Ectodermal cell (in vitro differentiated cells): ENCODE results near the gene PARVA.

ENCODE experiments used
- H3K27ac ChIP-seq: 2 replicates; pipeline ENCODE4 v1.7.0; 2013; ENCODE audit warnings: mild to moderate bottlenecking, low read depth, low read length; ENCODE audit not compliant: insufficient read depth, poor library complexity, severe bottlenecking
- H3K27me3 ChIP-seq: 2 replicates; pipeline ENCODE4 v1.7.0; 2013; ENCODE audit warnings: mild to moderate bottlenecking, low read length; ENCODE audit not compliant: insufficient read depth, control insufficient read depth, poor library complexity, severe bottlenecking
- H3K36me3 ChIP-seq: one replicate; pipeline ENCODE4 v1.7.0; 2013; ENCODE audit warnings: low read length; ENCODE audit not compliant: control insufficient read depth, insufficient read depth
- H3K4me1 ChIP-seq: one replicate; pipeline ENCODE4 v1.7.0; 2013; ENCODE audit warnings: low read length; ENCODE audit not compliant: control insufficient read depth, insufficient read depth
- H3K4me3 ChIP-seq: 2 replicates; pipeline ENCODE4 v1.7.0; 2013; ENCODE audit warnings: low read depth, low read length, control low read depth; ENCODE audit not compliant: insufficient read depth
- H3K9me3 ChIP-seq: 2 replicates; pipeline ENCODE4 v1.7.0; 2013; ENCODE audit warnings: mild to moderate bottlenecking, low read length, moderate library complexity; ENCODE audit not compliant: control insufficient read depth
- WGBS, 2 experiments: methylation state at CpG; one replicate each; pipeline ENCODE4 v1.1.7; 2013; ENCODE audit warnings: missing lambda C conversion rate in 2 of 2; 5-methylcytosine and 5-hydroxymethylcytosine counted together

The PARVA gene

DNA sequence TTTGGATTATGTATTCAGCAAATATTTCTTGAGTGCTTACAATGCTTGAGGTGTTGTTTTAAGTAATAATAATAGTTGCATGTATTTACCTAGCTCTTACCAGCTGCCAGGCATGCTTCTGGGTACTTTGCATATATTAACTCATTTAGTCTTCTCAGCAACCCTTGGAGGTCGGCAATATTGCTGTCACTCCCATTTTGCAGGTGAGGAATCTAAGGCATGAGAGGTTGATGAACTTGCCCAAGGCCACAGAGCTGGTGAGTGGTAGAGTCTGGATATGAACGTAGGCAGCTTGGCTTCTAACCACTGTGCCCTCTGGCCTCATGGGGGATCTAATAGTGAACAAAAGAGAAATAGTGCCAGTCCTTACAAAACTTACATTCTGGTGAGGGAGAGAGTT, 92.9 kb downstream of the PARVA start:
- no peaks in the 10 kb centered on the region for H3K27me3 ChIP-seq
- no peaks in the 10 kb centered on the region for H3K9me3 ChIP-seq
- no peak overlapping the region for H3K4me3 ChIP-seq
- no peaks in the 10 kb centered on the region for H3K36me3 ChIP-seq
- H3K4me1 ChIP-seq, result peaks cover 17% of the 10 kb centered on the region
- H3K27ac ChIP-seq, result no peak overlapping the region
- 92 to 95% methylated on average over 2 of the region's 2 CpGs for WGBS, 2 experiments

DNA sequence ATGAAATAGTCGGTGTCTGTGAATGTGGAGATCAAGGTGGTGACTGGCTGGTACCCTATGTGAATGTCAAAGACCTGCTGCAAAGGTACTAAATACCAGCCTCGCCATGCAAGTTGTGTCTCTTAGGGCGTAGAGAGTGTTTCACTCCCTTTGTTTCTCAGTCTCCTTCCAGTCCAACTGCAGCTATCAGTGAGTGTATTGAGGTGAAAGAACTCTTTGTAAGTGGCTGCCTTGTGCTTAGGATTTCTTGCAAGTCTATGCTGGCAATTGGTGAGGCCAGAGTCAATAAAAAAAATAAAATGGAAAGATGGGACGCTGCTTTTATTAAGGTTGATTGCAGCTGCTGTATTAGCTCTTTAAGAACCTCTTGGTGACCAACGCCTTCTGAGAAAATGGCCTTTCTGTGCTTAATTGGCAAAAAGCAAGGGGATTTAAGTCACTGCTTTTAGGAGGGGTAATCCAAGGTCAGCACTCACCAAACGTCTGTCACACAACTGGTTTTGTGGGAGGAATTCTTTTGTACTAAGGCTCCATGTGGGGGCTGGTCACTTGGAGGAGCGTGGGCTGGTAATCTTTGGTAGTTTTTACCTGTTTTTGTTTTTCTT, 95.1 kb downstream of the PARVA start:
- Histone ChIP-seq H3K4me1 (peaks cover 17% of the 10 kb centered on the region), H3K9me3 (no peaks in the 10 kb centered on the region), H3K27ac (peak overlapping the region; percentile 16), H3K27me3 (no peaks in the 10 kb centered on the region), H3K4me3 (no peak overlapping the region), H3K36me3 (no peaks in the 10 kb centered on the region)
- 69 to 74% methylated on average over 7 of the region's 7 CpGs for WGBS, 2 experiments

DNA sequence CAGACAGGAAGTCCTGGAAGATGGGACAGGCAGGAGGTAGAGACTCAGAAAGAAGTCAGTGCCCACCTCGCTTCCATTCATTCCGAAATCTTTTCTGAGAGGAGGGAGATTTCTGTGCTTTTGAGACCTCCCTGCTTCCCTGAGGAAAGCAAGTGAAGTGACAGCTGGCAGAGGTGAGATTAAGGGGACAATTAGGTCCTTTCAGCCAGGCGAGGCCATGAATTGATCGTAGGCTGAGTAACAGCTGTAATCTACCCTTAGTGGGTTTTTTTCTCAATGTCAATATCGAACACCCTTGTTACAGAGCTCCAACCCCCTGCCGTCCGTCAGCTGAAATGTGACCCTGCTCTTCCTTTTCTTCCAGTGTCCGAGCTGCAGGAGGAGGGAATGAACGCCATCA, 96.0 kb downstream of the PARVA start:
- no peaks in the 10 kb centered on the region for H3K36me3 ChIP-seq
- H3K9me3 ChIP-seq, result no peaks in the 10 kb centered on the region
- peaks cover 17% of the 10 kb centered on the region for H3K4me1 ChIP-seq
- H3K27ac ChIP-seq, result no peak overlapping the region
- H3K4me3 ChIP-seq, result no peak overlapping the region
- H3K27me3 ChIP-seq, result no peaks in the 10 kb centered on the region
- 61 to 68% methylated on average over 9 of the region's 9 CpGs for WGBS, 2 experiments

DNA sequence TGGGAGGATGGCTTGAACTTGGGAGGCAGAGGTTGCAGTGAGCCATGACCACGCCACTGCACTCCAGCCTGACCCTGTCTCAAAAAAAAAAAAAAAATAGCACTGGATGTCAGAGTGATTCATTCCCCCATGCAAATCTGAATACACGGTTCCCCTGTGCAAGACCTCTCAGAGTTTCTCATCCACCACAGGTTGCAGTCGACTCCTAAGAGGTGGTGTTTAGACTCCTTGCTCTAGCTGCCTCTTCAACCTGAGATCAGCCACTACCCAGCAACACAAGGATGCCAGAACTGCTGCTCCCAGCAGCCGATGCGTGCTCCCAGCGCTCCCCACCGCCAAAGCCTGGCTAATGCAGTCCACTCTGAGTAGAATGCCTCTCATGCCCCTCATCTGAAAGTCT, 97.5 kb downstream of the PARVA start:
- Histone ChIP-seq H3K4me1 (peaks cover 17% of the 10 kb centered on the region), H3K4me3 (no peak overlapping the region), H3K36me3 (no peaks in the 10 kb centered on the region), H3K9me3 (no peaks in the 10 kb centered on the region), H3K27ac (no peak overlapping the region), H3K27me3 (no peaks in the 10 kb centered on the region)
- 94% methylated on average over 7 of the region's 7 CpGs for WGBS, 2 experiments

DNA sequence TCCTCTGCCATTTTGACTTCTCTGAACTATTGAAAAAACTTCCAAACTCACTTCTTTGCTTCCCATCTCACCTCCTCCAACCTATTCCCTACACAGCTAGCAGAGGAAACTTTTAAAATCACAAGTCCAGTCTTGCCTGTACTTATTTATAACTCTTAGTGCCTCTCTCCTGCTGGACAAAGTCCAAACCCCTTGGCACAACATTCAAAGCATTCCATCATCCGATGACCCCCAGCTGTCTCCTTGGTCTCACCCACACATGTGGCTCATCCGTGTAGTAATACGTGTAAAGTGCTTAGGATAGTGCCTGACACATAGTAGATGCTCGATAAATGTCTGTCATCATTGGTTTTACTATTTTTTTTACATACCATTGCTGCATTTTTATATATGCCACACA, 101.4 kb downstream of the PARVA start:
- H3K4me3 ChIP-seq, result no peak overlapping the region
- H3K27me3 ChIP-seq, result no peaks in the 10 kb centered on the region
- 96 to 99% methylated on average over 4 of the region's 4 CpGs for WGBS, 2 experiments
- no peaks in the 10 kb centered on the region for H3K9me3 ChIP-seq
- no peaks in the 10 kb centered on the region for H3K36me3 ChIP-seq
- no peak overlapping the region for H3K27ac ChIP-seq
- peaks cover 2% of the 10 kb centered on the region for H3K4me1 ChIP-seq

DNA sequence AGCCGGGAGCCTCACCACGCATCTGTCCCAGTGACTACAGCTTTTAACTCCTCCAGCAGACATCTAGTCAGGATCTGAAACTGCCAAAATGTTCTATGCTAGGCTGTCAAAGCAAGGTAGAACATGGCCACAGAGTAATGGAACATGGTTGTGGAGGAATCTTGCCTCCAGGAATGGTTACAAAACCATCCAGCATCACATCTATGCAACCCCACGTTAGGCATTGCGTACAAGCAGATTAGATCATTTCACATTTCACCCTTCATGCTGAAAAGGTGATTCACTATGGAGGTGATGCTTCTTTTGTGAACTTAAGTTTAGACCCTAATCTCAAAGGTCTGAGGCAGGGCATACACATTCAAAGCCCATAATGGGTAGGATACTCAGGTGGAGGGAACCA, 103.0 kb downstream of the PARVA start:
- no peaks in the 10 kb centered on the region for H3K4me1 ChIP-seq
- 96% methylated on average over 2 to 4 of the region's 4 CpGs for WGBS, 2 experiments
- H3K4me3 ChIP-seq, result no peak overlapping the region
- no peaks in the 10 kb centered on the region for H3K27me3 ChIP-seq
- no peak overlapping the region for H3K27ac ChIP-seq
- H3K36me3 ChIP-seq, result no peaks in the 10 kb centered on the region
- no peaks in the 10 kb centered on the region for H3K9me3 ChIP-seq

DNA sequence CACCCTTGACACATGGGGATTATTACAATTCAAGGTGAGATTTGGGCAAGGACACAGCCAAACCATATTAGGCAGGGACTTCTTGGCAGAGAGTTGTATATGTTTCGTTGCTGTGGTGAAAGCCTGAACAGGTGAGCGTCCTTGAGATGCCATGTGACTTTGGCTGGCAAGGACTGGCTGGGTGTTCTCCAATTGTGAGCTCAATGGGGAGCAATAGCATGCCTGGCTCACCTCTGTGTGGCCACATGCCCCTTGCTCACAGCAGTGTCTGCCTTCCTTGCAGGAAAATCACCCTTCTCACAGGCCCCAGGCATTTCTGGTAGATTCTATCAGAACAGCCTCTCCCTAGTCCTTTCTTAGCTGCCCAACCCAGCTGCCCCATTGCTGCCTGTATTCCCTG, 105.5 kb downstream of the PARVA start:
- Histone ChIP-seq H3K27ac (no peak overlapping the region), H3K9me3 (no peaks in the 10 kb centered on the region), H3K4me1 (no peaks in the 10 kb centered on the region), H3K27me3 (no peaks in the 10 kb centered on the region), H3K36me3 (no peaks in the 10 kb centered on the region), H3K4me3 (no peak overlapping the region)
- WGBS, 2 experiments, result 89 to 92% methylated on average over 2 of the region's 2 CpGs

DNA sequence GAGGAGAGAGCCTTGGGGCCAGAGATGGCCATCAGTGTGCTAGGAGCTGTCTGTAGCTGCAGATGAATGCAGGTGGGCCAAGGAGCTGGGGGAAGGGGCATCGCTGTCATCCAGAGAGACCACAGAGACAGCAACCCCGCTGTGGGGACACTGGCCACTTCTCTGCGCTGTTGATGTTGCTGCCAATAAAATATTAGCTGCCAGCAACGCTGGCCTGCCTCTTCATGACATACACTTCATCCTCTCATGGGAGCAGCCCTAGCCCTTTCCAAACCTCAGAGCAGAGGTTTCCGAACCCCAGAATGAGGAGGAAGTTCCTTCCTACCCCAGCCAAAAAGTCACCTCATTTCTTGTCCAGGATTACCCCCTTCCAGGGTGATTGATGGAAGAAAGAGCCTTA, 106.2 kb downstream of the PARVA start:
- H3K36me3 ChIP-seq, result no peaks in the 10 kb centered on the region
- WGBS, 2 experiments, result 92 to 99% methylated on average over 5 of the region's 5 CpGs
- no peaks in the 10 kb centered on the region for H3K27me3 ChIP-seq

DNA sequence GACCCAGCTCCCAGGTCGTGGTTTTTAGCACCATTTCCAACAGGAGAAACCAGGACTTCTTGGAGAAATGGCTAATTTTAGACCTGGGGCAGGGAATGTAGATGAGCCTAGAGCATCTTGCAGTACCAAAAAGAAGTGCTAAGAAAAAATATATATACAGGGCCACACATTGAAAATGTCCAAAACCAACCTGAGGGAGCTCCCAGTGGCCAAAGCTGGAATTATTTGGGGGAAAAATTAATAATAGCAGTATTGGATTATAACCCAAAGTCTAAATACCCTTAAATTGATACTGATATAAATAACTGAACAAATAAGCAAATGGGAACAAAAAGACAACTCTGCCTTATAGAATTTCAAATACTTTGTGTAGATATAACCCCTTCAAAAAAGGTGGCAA, 108.0 kb downstream of the PARVA start:
- 87 to 92% methylated on average over 1 of the region's 1 CpG for WGBS, 2 experiments
- Histone ChIP-seq H3K36me3 (no peaks in the 10 kb centered on the region), H3K27ac (no peak overlapping the region)

More for the DNA sequence above, 106.2 kb downstream of the PARVA start:
- Histone ChIP-seq H3K4me3 (no peak overlapping the region), H3K9me3 (peaks cover 2% of the 10 kb centered on the region), H3K4me1 (no peaks in the 10 kb centered on the region), H3K27ac (no peak overlapping the region)

DNA sequence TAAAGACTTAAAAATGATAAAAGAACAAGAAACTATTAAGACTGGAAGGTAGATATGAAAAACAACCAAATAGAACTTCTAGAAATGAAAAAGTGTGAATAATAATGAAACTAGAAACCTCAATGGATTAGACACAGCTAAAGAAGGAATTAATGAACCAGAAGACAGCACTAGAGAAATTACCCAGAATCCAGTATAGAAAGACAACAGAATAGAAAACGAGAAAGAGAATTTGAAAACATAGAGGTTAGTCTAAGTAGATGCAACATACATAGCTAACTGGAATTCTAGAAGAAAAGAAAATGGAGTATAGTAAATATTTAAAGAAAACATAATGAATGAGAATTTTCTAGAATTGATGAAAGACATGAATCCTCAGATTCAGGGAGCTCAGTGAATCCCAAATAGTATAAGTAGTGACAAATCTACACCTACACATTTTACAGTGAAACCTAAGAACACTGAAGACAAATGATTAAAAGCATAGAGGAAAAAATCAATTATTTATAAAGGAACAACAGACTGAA, 111.9 kb downstream of the PARVA start:
- Histone ChIP-seq H3K27me3 (no peaks in the 10 kb centered on the region), H3K27ac (no peak overlapping the region), H3K9me3 (peaks cover 2% of the 10 kb centered on the region), H3K4me1 (no peaks in the 10 kb centered on the region), H3K4me3 (no peak overlapping the region), H3K36me3 (no peaks in the 10 kb centered on the region)
- WGBS, 2 experiments, result 100% methylated on average over 1 of the region's 1 CpG; no CpG with 5 or more reads in 1 of the 2 experiments

More for the DNA sequence above, 108.0 kb downstream of the PARVA start:
- H3K9me3 ChIP-seq, result peaks cover 2% of the 10 kb centered on the region
- H3K4me3 ChIP-seq, result no peak overlapping the region
- H3K4me1 ChIP-seq, result no peaks in the 10 kb centered on the region
- H3K27me3 ChIP-seq, result no peaks in the 10 kb centered on the region

DNA sequence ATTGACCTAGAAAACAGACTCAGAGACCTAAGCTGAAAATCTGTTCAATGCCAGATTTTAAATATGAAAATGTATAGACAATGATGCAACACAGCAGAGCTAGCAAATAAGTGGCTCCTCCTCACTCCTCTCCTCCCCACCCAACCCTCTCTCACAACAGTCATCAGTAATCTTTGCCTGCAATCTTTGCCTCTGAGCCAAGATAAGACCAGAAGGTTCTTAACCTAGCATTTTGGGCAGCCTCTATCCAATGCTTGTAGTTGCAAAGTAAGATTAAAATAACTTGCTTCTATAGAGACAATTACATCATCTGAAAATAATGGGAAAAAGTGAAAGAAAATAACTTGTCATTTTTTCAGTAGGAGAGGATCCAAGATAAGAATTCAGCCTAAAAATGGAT, 117.3 kb downstream of the PARVA start:
- H3K4me3 ChIP-seq, result no peak overlapping the region
- no peaks in the 10 kb centered on the region for H3K36me3 ChIP-seq
- peaks cover 6% of the 10 kb centered on the region for H3K4me1 ChIP-seq
- H3K9me3 ChIP-seq, result no peaks in the 10 kb centered on the region
- H3K27ac ChIP-seq, result no peak overlapping the region
- no peaks in the 10 kb centered on the region for H3K27me3 ChIP-seq
